Stimulated activated CD4-positive, alpha-beta T cell treated with anti-CD3 and anti-CD28 coated beads, Interleukin-4, amount 100 ng/mL, for 48 hours (primary cell): ENCODE data around the gene TRERF1.
A peak's percentile ranks its signal among the peaks of the same experiment; 100 is the strongest.

Experiments
- DNase-seq, 2 donors: peaks; one replicate each; pipeline ENCODE4 v3.0.0-alpha.2; 2020; ENCODE audit warnings: low read depth in 2 of 2

The TRERF1 gene

GRCh38 chr6:42276034-42276890 is 175.5 kb downstream of the TRERF1 start:
- no peak for DNase-seq

- DNase-seq: no peak
Measured at GRCh38 chr6:42275376-42276033, 176.2 kb downstream of the TRERF1 start.

- DNase-seq: no peak
Measured at GRCh38 chr6:42274898-42275297, 176.8 kb downstream of the TRERF1 start.

GRCh38 chr6:42271834-42272805 is 179.6 kb downstream of the TRERF1 start:
- DNase-seq: no peak

GRCh38 chr6:42269974-42270510 is 181.7 kb downstream of the TRERF1 start:
- no peak for DNase-seq

GRCh38 chr6:42269553-42269952 is 182.2 kb downstream of the TRERF1 start:
- DNase-seq: no peak

- DNase-seq: no peak
Measured at GRCh38 chr6:42268835-42269204, 182.9 kb downstream of the TRERF1 start.

- DNase-seq: no peak
Measured at GRCh38 chr6:42268016-42268834, 183.5 kb downstream of the TRERF1 start.

- no peak for DNase-seq
Measured at GRCh38 chr6:42266538-42266937, 185.2 kb downstream of the TRERF1 start.

GRCh38 chr6:42264852-42265390 is 186.8 kb downstream of the TRERF1 start:
- no peak for DNase-seq

- no peak for DNase-seq
Measured at GRCh38 chr6:42264162-42264851, 187.4 kb downstream of the TRERF1 start.

- DNase-seq: no peak
Measured at GRCh38 chr6:42263165-42263728, 188.5 kb downstream of the TRERF1 start.

- DNase-seq: peak in 1 of 2 donors; percentile 31
Measured at GRCh38 chr6:42260972-42261371, 190.8 kb downstream of the TRERF1 start.

GRCh38 chr6:42260396-42260888 is 191.3 kb downstream of the TRERF1 start:
- DNase-seq: no peak

GRCh38 chr6:42259841-42260395 is 191.8 kb downstream of the TRERF1 start:
- no peak for DNase-seq

GRCh38 chr6:42259286-42259685 is 192.4 kb downstream of the TRERF1 start:
- DNase-seq: no peak

GRCh38 chr6:42257614-42258013 is 194.1 kb downstream of the TRERF1 start:
- no peak for DNase-seq

GRCh38 chr6:42257063-42257462 is 194.7 kb downstream of the TRERF1 start:
- DNase-seq: no peak

GRCh38 chr6:42255050-42255449 is 196.7 kb downstream of the TRERF1 start:
- DNase-seq: no peak
